GM13977 (cell line): ENCODE measurements around the gene ARHGAP1.

Experiments used
- DNase-seq: peaks from one replicate; pipeline ENCODE4 v3.0.0; 2012; ENCODE audit warnings: low spot score
- CTCF ChIP-seq: IDR thresholded peaks from 2 replicates; pipeline ENCODE4 v1.5.1; 2012; ENCODE audit warnings: mild to moderate bottlenecking, control low read depth; ENCODE audit not compliant: insufficient read depth; ENCODE audit errors: extremely low read depth, missing control alignments
- in situ Hi-C: fragments of 300-500 bp; cut with MboI; formaldehyde crosslinking; loops from one replicate; pipeline ENCODE4 v1.12.0; 2022; ENCODE audit warnings: low sequenced_read_pairs, low pct_unique_long_range_greater_than_20kb, mixed read lengths, inconsistent platforms; ENCODE audit not compliant: unreplicated experiment

Gene ARHGAP1

GRCh38 chr11:46705070-46705688 is 4.8 kb upstream of the ARHGAP1 start:
- in situ Hi-C loops, result no loop called here
- DNase-seq, result no peak
- no peak for TF ChIP-seq CTCF

GRCh38 chr11:46701078-46701654 is 747 bp upstream of the ARHGAP1 start:
- no peak for DNase-seq
- no peak for TF ChIP-seq CTCF
- in situ Hi-C loops, result no loop called here

DNA sequence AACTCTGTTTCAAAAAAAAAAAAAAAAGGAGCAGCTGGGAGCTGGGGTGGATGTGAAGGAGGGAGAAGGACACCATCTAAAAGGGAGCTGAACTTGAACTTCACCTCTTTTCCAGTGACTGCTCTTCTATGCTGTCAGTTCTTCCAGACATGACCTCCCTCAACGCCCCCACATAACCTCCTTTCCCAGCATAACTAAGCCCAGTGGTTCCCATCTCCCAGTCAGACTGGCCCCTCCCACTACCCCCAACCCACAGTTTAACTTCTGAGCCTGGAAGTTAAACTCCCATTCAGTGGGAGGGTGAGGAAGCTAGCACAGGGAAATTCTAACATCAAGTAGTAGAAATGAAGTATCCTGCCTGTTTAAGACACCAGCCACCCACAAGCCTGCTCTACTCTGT is 1.8 kb downstream of the ARHGAP1 start:
- in situ Hi-C loops, result no loop called here
- TF ChIP-seq CTCF, result no peak
- no peak for DNase-seq

DNA sequence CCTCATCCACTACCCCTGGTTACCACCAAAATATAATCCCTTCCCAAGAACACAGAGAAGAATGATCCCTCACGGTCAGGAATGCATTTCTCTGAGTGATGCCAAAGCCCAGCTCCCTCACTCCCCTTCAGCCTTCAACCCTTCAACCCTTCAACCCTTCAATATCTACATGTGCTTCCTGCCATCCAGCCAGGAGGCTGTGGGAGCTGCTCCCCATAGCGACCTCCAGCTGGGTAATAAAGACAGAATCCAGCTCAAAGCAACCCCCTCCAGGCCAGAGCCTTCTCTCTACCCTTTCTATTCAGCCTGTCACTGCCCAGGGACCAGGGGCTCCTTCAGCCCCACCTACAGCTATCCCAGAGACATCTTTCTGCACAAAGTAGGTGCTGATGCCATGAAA is 2.7 kb downstream of the ARHGAP1 start:
- in situ Hi-C loops, result no loop called here
- DNase-seq, result no peak
- TF ChIP-seq CTCF, result no peak

GRCh38 chr11:46697303-46697702 is 3.1 kb downstream of the ARHGAP1 start:
- TF ChIP-seq CTCF, result no peak
- DNase-seq, result no peak
- in situ Hi-C loops, result no loop called here

DNA sequence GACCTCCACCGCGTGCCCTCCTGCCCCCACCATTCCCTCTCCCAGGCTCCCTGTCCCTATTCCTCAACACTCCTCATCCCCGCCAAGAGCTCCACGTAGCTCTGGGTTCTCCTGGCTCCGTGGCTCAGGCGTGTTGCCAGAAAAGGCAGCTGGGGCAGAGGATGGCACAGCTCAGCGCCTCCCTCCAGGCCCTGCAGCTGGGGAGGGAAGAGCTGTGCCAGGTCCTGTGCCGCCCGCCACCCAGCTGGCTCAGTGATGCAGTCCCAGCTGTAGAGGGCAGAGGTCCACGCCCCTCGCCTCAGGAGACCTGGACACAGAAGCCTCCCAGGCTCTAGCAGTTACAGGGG is 4.2 kb downstream of the ARHGAP1 start:
- no peak for TF ChIP-seq CTCF
- in situ Hi-C loops, result no loop called here
- DNase-seq, result no peak
